Activated CD4-positive, alpha-beta T cell treated with anti-CD3 and anti-CD28 coated beads for 36 hours (primary cell): ENCODE measurements around the gene AURKB. TPM values are rescaled to one million over a fixed set of nuclear protein-coding genes. Genes with fewer than 3 reads are reported as not detected.
"Not testable (repeated sequence)": the region's sequence is repeated elsewhere in the genome, so short reads cannot be mapped to it uniquely, and the experiment has no call there.

Experiments
- ATAC-seq: fragments of 200-7000 bp; cut with Tn5 transposase; one replicate; pipeline ENCODE4 v1.10.0; 2021; ENCODE audit warnings: mild to moderate bottlenecking, moderate library complexity
- CTCF ChIA-PET: fragments of 350-600 bp; sonication (Branson Sonifier 250); formaldehyde crosslinking; loops from one replicate; lab custom pipeline; 2021; ENCODE audit warnings: antibody characterized with exemption; lab: Charles Lee
- POLR2A ChIA-PET: fragments of 350-600 bp; sonication (Branson Sonifier 250); formaldehyde crosslinking; loops from one replicate; lab custom pipeline; 2021; ENCODE audit warnings: antibody characterized with exemption, inconsistent platforms; lab: Charles Lee
- DNase-seq: peaks from one replicate; pipeline ENCODE4 v3.0.0-alpha.2; 2020
- H3K27ac Mint-ChIP-seq: one replicate; pipeline ENCODE4 v1.8.0; 2021; ENCODE audit warnings: mixed read lengths
- H3K27me3 Mint-ChIP-seq: one replicate; pipeline ENCODE4 v1.8.0; 2021; ENCODE audit warnings: mixed read lengths
- H3K36me3 Mint-ChIP-seq: one replicate; pipeline ENCODE4 v1.8.0; 2021; ENCODE audit warnings: low read depth, mixed read lengths
- H3K4me1 Mint-ChIP-seq: one replicate; pipeline ENCODE4 v1.8.0; 2021; ENCODE audit warnings: mixed read lengths
- H3K4me3 Mint-ChIP-seq: one replicate; pipeline ENCODE4 v1.8.0; 2021; ENCODE audit warnings: mild to moderate bottlenecking, moderate library complexity, mixed read lengths
- H3K9me3 Mint-ChIP-seq: one replicate; pipeline ENCODE4 v1.8.0; 2021; ENCODE audit warnings: low read depth, mixed read lengths
- intact Hi-C, 2 experiments: fragments of 100-400 bp; cut with DNase I in 1 of 2; cut with micrococcal nuclease in 1 of 2; formaldehyde crosslinking; loops; one replicate each; pipeline versions ENCODE4 v1.14.2 to v1.15.1; 2022 to 2024; cut with DNase I, micrococcal nuclease
- total RNA-seq, 2 experiments: library from RNA; stranded (reverse); gene quantifications; one replicate each; pipeline ENCODE4 v1.2.3, GENCODE V29; 2021

Gene AURKB
- 100 to 1,000 TPM; 173 to 226 TPM for total RNA-seq

DNA sequence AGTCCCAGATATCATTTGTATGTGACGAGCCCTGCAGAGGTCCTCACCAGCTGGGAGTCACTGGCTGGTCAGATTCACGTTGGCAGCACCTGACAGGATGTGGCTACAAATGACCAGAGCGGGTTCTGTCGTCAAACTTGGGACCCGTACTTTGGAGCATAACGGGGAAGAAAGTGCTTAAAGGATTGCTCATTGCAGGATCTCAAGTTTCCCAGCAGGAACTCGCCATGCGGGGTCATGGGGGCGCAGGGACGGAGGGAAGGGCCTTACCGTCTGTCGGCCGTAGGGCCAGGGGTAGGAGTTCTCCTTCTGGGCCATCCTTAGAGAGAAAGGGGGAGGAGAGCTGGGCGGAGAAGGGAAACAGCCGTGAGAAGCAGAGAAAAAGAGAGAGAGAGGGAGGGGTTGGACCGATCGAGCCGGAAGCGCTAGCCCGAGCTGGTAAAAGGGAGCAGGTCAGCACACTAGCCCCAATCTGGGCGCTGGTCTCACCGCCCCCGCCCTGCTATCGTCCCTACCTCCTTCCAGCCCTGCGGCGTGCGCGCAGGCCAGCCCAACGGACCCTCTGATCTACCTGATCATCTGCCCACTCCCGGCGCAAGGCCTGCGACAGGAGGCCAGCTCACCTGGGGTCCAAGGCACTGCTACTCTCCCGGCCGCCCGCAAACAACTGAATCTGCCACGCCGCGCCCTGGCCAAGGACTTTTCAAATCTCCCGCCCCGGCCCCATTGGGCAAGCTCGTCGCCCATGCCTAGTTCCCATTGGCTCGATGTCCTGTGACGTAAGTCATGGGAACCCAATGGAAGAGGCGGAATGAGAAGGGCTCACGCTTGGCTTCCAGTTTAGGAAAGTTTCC, at the start of gene AURKB:
Gene AURKB (minus strand): TSS at position 669 of the 854 bp plus-strand sequence. CDS start 351 bp downstream, at position 318.
- intact Hi-C loops: loop anchor here (1.0 kb wide), 4 partner anchors 10 to 23 kb away; partner anchors contain the start of gene BORCS6 (in 1 of the 2)
- peaks cover 45% of the 10 kb centered on the region for H3K36me3 Mint-ChIP-seq
- ATAC-seq (peak; percentile 98), DNase-seq (peak; percentile 96)
- no peaks in the 10 kb centered on the region for H3K27me3 Mint-ChIP-seq
- ChIA-PET CTCF (interaction anchor here (0.8 to 5.5 kb wide), 11 partner anchors 9 to 91 kb away, joined by 3 to 28 read pairs (median 5); no protein-coding TSS in a partner anchor), POLR2A (interaction anchor here (0.5 to 3.2 kb wide), 21 partner anchors 8 to 136 kb away, joined by 3 to 26 read pairs (median 4); partner anchors contain the start of genes BORCS6 and CTC1)
- peak within 1 kb of the TSS; percentile 97 for H3K27ac Mint-ChIP-seq
- H3K4me1 Mint-ChIP-seq: peaks cover 20% of the 10 kb centered on the region
- H3K9me3 Mint-ChIP-seq: no peaks in the 10 kb centered on the region
- peak within 1 kb of the TSS; percentile 99 for H3K4me3 Mint-ChIP-seq

DNA sequence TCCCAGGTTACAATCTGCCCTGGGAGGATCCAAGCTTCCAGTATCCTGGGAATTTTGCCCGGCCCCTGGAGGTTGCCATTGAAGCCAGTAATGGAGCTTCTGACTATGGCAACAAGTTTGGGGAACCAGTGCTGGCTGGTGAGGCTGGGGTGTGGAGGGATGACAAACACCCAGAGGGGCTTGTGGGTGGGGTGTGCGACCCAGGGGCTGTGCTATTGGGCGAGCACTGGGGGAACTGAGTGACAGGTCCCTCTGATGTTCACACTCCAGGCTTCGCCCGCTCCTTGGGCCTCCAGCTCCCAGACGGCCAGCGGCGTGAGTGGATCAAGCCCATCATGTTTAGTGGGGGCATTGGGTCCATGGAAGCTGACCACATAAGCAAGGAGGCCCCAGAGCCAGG, 47.4 kb upstream of the AURKB start:
- no peak overlapping the region for H3K4me3 Mint-ChIP-seq
- no peaks in the 10 kb centered on the region for H3K9me3 Mint-ChIP-seq
- ChIA-PET CTCF (interaction anchor here (0.6 kb wide), 3 partner anchors 69 to 200 kb away, joined by 3 read pairs; no protein-coding TSS in a partner anchor), POLR2A (no interaction called here)
- ATAC-seq: no peak
- DNase-seq: no peak
- H3K27me3 Mint-ChIP-seq: no peaks in the 10 kb centered on the region
- no peaks in the 10 kb centered on the region for H3K4me1 Mint-ChIP-seq
- no peak overlapping the region for H3K27ac Mint-ChIP-seq
- peaks cover 51% of the 10 kb centered on the region for H3K36me3 Mint-ChIP-seq
- intact Hi-C loops: no loop called here

DNA sequence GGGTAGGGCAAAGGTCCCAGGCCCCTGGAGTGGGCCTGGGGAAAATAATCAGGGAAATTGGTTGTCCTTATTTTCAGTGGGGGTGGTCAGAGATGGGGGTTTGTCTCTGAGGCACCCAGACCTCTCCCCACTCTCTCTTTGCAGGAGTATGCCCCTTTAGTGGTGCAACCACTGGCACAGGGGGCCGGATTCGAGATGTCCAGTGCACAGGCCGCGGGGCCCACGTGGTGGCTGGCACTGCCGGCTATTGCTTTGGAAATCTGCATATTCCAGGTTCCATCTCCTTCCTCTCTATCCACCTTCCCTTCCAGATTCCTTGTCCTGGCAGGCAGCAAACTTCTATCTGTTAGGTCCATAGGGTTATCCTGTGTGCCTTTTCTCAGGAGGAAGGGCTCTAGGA, 46.3 kb upstream of the AURKB start:
- H3K36me3 Mint-ChIP-seq: peaks cover 48% of the 10 kb centered on the region
- ChIA-PET POLR2A (no interaction called here), CTCF (no interaction called here)

DNA sequence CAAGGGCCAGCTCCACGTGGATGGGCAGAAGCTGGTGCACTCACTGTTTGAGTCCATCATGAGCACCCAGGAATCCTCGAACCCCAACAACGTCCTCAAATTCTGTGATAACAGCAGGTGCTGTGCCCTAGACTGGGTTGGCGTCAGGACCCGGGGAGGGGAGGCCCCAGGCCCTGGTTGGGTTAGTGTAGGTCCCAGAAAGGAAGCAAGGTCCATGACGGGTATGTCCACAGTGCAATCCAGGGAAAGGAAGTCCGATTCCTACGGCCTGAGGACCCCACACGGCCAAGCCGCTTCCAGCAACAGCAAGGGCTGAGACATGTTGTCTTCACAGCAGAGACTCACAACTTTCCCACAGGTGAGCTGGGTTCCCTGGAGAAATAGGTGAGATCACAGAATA, 45.9 kb upstream of the AURKB start:
- no peaks in the 10 kb centered on the region for H3K9me3 Mint-ChIP-seq
- POLR2A ChIA-PET: no interaction called here
- H3K4me3 Mint-ChIP-seq: no peak overlapping the region
- H3K4me1 Mint-ChIP-seq: no peaks in the 10 kb centered on the region
- H3K36me3 Mint-ChIP-seq: peaks cover 46% of the 10 kb centered on the region
- H3K27ac Mint-ChIP-seq: no peak overlapping the region
- H3K27me3 Mint-ChIP-seq: no peaks in the 10 kb centered on the region
- intact Hi-C loops: no loop called here
- CTCF ChIA-PET: no interaction called here
- DNase-seq (no peak), ATAC-seq (no peak)

More for the DNA sequence above, 46.3 kb upstream of the AURKB start:
- ATAC-seq (no peak), DNase-seq (no peak)
- H3K27ac Mint-ChIP-seq: no peak overlapping the region
- H3K4me3 Mint-ChIP-seq: no peak overlapping the region
- no peaks in the 10 kb centered on the region for H3K27me3 Mint-ChIP-seq
- intact Hi-C loops: no loop called here
- H3K4me1 Mint-ChIP-seq: no peaks in the 10 kb centered on the region
- H3K9me3 Mint-ChIP-seq: no peaks in the 10 kb centered on the region

DNA sequence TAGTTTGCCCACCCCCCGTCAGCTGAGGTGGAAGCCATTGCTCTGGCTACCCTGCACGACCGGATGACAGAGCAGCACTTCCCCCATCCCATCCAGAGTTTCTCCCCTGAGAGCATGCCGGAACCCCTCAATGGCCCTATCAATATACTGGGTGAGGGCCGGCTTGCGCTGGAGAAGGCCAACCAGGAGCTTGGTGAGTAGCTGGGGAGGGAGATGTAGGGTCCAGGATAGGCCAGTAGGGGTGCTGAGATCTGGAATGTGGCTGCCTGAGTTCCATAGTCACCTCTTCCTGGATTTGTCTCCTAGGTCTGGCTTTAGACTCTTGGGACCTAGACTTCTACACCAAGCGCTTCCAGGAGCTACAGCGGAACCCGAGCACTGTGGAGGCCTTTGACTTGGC, 45.1 kb upstream of the AURKB start:
- Mint-ChIP-seq H3K9me3 (no peaks in the 10 kb centered on the region), H3K36me3 (peaks cover 42% of the 10 kb centered on the region), H3K4me1 (peaks cover 3% of the 10 kb centered on the region), H3K27me3 (no peaks in the 10 kb centered on the region), H3K4me3 (no peak overlapping the region), H3K27ac (no peak overlapping the region)
- POLR2A ChIA-PET: interaction anchor here (0.6 kb wide), 1 partner anchor 65 kb away, joined by 3 read pairs; no protein-coding TSS in a partner anchor
- DNase-seq (no peak), ATAC-seq (no peak)
- CTCF ChIA-PET: interaction anchor here (0.5 kb wide), 1 partner anchor 171 kb away, joined by 3 read pairs; no protein-coding TSS in a partner anchor
- intact Hi-C loops: no loop called here

DNA sequence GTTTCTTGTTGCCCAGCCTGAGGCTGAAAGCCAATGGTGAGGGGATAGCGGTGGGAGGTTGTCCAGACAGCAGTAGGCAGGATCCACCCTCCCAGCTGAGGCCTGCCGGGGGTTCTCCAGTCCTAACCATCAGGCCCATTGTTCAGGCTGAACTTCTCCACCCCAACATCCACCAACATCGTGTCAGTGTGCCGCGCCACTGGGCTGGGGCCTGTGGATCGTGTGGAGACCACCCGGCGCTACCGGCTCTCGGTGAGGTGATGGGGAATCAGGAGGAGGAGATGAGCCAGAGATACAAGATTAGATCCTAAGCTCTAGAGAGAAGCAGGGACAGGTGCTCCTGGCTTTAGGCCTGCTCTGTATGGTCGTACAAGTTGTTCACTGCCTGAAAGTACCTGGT, 44.5 kb upstream of the AURKB start:
- Mint-ChIP-seq H3K9me3 (no peaks in the 10 kb centered on the region), H3K4me3 (no peak overlapping the region), H3K27ac (no peak overlapping the region), H3K27me3 (no peaks in the 10 kb centered on the region), H3K4me1 (peaks cover 9% of the 10 kb centered on the region), H3K36me3 (peaks cover 43% of the 10 kb centered on the region)
- ChIA-PET CTCF (interaction anchor here (0.5 kb wide), 1 partner anchor 171 kb away, joined by 3 read pairs; no protein-coding TSS in a partner anchor), POLR2A (interaction anchor here (0.6 kb wide), 1 partner anchor 41 kb away, joined by 3 read pairs; no protein-coding TSS in a partner anchor)
- ATAC-seq (no peak), DNase-seq (no peak)
- intact Hi-C loops: no loop called here

DNA sequence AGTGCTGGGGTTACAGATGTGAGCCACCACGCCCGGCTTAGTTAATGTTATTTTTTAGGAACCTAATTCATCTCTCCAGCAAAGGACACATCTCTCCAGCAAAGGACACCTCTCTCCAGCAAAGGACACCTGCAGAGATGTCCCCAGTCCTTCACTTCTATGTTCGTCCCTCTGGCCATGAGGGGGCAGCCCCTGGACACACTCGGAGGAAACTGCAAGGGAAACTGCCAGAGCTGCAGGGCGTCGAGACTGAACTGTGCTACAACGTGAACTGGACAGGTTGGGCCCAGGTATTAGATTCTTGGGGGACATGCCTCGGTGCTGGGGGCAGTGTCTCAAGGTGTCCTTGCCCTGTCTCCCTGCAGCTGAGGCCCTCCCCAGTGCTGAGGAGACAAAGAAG, 43.4 kb upstream of the AURKB start:
- POLR2A ChIA-PET: no interaction called here
- H3K4me1 Mint-ChIP-seq: peaks cover 10% of the 10 kb centered on the region
- no peak for ATAC-seq
- no peaks in the 10 kb centered on the region for H3K27me3 Mint-ChIP-seq
- peaks cover 49% of the 10 kb centered on the region for H3K36me3 Mint-ChIP-seq
- DNase-seq: no peak
- H3K27ac Mint-ChIP-seq: no peak overlapping the region
- no peaks in the 10 kb centered on the region for H3K9me3 Mint-ChIP-seq
- CTCF ChIA-PET: no interaction called here
- H3K4me3 Mint-ChIP-seq: no peak overlapping the region
- intact Hi-C loops: no loop called here

DNA sequence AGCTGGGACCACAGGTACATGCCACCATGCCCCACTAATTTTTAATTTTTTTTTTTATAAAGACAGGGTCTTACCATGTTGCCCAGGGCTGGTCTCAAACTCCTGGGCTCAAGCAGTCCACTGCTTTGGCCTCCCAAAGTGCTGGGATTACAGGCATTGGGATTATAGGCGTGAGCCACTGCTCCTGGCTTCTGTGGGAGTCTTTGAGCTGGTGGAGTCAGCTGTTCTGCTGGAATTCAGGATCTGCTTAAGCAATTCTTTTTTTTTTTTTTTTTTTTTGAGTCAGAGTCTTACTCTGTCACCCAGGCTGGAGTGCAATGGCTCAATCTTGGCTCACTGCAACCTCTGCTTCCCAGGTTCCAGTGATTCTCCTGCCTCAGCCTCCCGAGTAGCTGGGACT, 41.0 kb upstream of the AURKB start:
- intact Hi-C loops: not testable (repeated sequence)

DNA sequence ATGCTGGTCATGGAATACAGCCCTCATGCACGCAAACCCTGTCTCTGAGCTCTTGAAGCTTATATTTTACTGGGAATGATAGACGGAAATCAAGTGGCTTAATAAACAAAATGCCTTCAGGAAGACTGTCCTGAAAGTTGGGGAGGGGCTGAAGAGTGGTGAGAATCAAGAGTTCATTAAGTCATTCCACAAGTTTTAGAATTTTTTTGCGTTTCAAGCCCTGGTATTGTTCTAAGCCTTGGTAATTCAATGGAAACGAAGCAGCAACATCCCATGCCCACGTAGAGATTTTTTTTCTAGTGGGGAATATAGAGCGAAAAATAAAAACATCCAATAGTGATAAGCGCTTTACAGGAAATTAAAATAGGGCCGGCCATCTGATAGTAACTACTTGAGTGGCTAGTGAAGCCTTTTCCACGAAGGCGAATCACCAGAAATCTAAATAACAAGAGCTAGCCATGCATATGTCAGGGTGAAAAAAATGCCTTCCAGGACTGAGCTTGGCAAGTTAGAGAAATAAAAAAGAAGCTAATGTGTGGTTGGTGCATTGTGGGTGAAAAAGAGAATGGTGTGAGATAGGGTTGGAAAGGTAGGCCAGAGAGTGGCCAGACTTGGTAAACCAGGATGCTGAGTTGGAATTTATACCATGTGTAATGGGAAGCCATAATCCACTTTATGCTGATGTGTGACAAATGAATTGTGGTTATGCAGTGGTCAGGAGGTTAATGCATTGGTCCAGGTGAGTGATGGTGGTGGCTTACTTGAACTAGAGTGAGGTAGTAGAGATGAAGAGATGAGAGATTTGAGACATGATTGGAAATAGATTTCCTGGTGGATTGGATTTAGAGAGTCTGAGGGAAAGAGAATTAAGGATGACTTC, 39.5 kb upstream of the AURKB start:
- peaks cover 28% of the 10 kb centered on the region for H3K4me1 Mint-ChIP-seq
- POLR2A ChIA-PET: interaction anchor here (0.6 to 4.0 kb wide), 10 partner anchors 28 to 238 kb away, joined by 3 to 22 read pairs (median 4); partner anchors contain the start of genes ALOXE3, BORCS6, RANGRF and SLC25A35
- intact Hi-C loops: loop anchor here (1.0 to 5.0 kb wide), 13 partner anchors 38 to 1011 kb away; partner anchors contain the start of genes RANGRF (in 2 of the 2), ALOXE3 (in 1 of the 2), CNTROB (in 1 of the 2) and KRABD2 (in 1 of the 2)

More for the DNA sequence above, 41.0 kb upstream of the AURKB start:
- not testable (repeated sequence) for H3K27ac Mint-ChIP-seq, H3K9me3 Mint-ChIP-seq, H3K27me3 Mint-ChIP-seq, H3K4me3 Mint-ChIP-seq, ATAC-seq, DNase-seq
- Mint-ChIP-seq H3K36me3 (peaks cover 42% of the 10 kb centered on the region), H3K4me1 (peaks cover 12% of the 10 kb centered on the region)
- POLR2A ChIA-PET: interaction anchor here (0.6 to 0.7 kb wide), 4 partner anchors 27 to 297 kb away, joined by 3 to 4 read pairs (median 4); no protein-coding TSS in a partner anchor
- CTCF ChIA-PET: interaction anchor here (0.6 to 1.3 kb wide), 3 partner anchors 50 to 148 kb away, joined by 3 to 4 read pairs (median 4); partner anchors contain the start of gene KRABD2

More for the DNA sequence above, 39.5 kb upstream of the AURKB start:
- H3K36me3 Mint-ChIP-seq: peaks cover 38% of the 10 kb centered on the region
- ATAC-seq (no peak), DNase-seq (no peak)
- H3K27ac Mint-ChIP-seq: peak overlapping the region; percentile 98
- no peaks in the 10 kb centered on the region for H3K9me3 Mint-ChIP-seq
- H3K4me3 Mint-ChIP-seq: peak overlapping the region; percentile 94
- no peaks in the 10 kb centered on the region for H3K27me3 Mint-ChIP-seq
- CTCF ChIA-PET: interaction anchor here (0.5 to 1.7 kb wide), 10 partner anchors 10 to 507 kb away, joined by 3 to 9 read pairs (median 4); no protein-coding TSS in a partner anchor
